Measurements from ENCODE around the gene FERMT1. TPM values are rescaled to one million over a fixed set of nuclear protein-coding genes. Genes with fewer than 3 reads are reported as not detected.

FERMT1 gene
- under 1 TPM; 0.22 to 0.26 TPM for total RNA-seq
- not detected for polyA plus RNA-seq

DNA sequence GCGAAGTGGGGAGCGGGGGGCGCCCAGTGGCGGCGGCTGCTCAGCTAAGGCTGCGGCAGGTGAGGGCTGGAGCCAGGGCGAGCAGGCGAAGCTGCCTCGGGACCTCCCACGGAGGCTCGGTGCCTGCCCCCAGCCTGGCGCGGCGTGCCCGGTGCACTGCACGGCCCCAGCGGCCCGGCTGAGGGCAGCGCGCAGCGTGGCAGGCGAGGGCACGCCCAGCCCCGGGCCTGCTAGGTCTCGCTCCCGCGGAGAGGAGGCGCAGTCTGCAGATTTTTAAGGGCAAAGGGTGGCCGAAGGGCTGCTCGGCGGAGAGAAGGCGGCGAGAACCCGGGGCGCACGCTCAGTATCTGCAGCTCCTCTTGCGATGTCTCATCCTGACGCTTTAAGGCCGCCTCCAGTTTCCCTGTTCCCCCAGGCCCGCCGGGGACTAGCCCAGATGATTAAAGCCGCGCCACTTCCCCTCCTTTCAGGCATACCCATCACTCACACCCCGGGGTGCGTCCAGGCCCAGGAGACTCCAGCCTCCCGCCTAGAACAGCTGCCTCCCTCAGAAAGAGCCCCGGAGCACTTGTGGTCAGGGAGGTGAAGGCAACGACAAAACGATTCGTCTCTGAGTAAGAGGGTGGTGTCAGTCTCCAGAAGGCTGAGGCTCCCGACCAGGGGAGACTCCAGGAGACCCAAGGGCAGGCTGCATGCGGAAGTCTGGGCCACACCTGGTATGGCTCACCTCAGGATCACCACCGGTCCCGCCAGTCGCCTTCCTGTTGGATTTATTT is at the start of gene FERMT1:
Gene FERMT1 (minus strand): TSS at position 158 of the 776 bp plus-strand sequence. CDS start 3,476 bp downstream, outside the sequence.
- peaks cover 39 to 64% of the 10 kb centered on the region in 2 donors for H3K27me3 Mint-ChIP-seq
- DNase-seq = no peak
- ChIA-PET POLR2A (no interaction called here), CTCF (no interaction called here)
- no peaks in the 10 kb centered on the region for H3K36me3 ChIP-seq (ENCODE audit: insufficient read depth, low read length)
- H3K36me3 Mint-ChIP-seq = no peaks in the 10 kb centered on the region
- H3K9me3 Mint-ChIP-seq = no peaks in the 10 kb centered on the region
- H3K27ac ChIP-seq (ENCODE audit: low read depth, low read length) = no peak within 1 kb of the TSS
- H3K4me3 ChIP-seq (ENCODE audit: low read length) = no peak within 1 kb of the TSS
- peaks cover 16% of the 10 kb centered on the region for H3K27me3 ChIP-seq (ENCODE audit: insufficient read depth, low read length, poor library complexity, severe bottlenecking)
- H3K9me3 ChIP-seq (ENCODE audit: low read length) = no peaks in the 10 kb centered on the region
- H3K4me3 Mint-ChIP-seq = peak within 1 kb of the TSS in 4 of 7 donors; percentile 2 to 56 (median 28)
- peaks cover 5 to 12% (median 6%) of the 10 kb centered on the region in 3 donors for H3K4me1 Mint-ChIP-seq
- H3K27ac Mint-ChIP-seq = no peak within 1 kb of the TSS
- H3K4me1 ChIP-seq (ENCODE audit: insufficient read depth, low read length) = no peaks in the 10 kb centered on the region

GRCh38 chr20:6169251-6169650 is 46.4 kb upstream of the FERMT1 start:
- Histone ChIP-seq H3K27ac (ENCODE audit: low read depth, low read length) (no peak overlapping the region), H3K27me3 (ENCODE audit: insufficient read depth, low read length, poor library complexity, severe bottlenecking) (no peaks in the 10 kb centered on the region), H3K4me1 (ENCODE audit: insufficient read depth, low read length) (no peaks in the 10 kb centered on the region), H3K36me3 (ENCODE audit: insufficient read depth, low read length) (no peaks in the 10 kb centered on the region), H3K4me3 (ENCODE audit: low read length) (no peak overlapping the region), H3K9me3 (ENCODE audit: low read length) (no peaks in the 10 kb centered on the region)
- CTCF ChIA-PET = no interaction called here
- Mint-ChIP-seq H3K4me1 (no peaks in the 10 kb centered on the region), H3K4me3 (no peak overlapping the region), H3K36me3 (no peaks in the 10 kb centered on the region), H3K27me3 (peaks cover 4 to 9% of the 10 kb centered on the region in 2 donors), H3K9me3 (peaks cover 3 to 8% (median 4%) of the 10 kb centered on the region in 5 donors), H3K27ac (no peak overlapping the region)
- no peak for DNase-seq
- POLR2A ChIA-PET = no interaction called here

DNA sequence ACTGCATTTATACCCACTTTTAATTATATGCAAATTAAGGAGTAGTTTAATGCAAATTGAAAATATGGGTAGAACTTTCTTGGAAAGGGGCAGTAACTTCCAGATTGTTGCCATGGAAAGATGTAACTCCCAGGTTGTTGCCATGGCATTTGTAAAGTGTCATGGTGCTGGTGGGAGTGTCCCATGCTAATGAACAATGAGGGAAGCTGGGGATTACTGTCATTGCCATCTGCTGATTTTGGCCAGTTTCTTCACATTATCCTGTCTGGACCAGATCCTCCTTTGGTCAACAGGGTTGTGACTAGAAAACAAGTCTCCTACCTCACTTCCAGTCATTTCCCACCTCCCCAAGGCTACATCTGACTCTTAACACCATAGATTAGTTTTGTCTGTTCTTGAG is 45.4 kb upstream of the FERMT1 start:
- H3K9me3 ChIP-seq (ENCODE audit: low read length) = no peaks in the 10 kb centered on the region
- ChIA-PET POLR2A (no interaction called here), CTCF (no interaction called here)
- no peaks in the 10 kb centered on the region for H3K36me3 ChIP-seq (ENCODE audit: insufficient read depth, low read length)
- Mint-ChIP-seq H3K27me3 (peaks cover 9 to 10% of the 10 kb centered on the region in 2 donors), H3K27ac (no peak overlapping the region), H3K9me3 (peaks cover 3 to 8% (median 4%) of the 10 kb centered on the region in 5 donors), H3K4me3 (no peak overlapping the region), H3K36me3 (no peaks in the 10 kb centered on the region), H3K4me1 (no peaks in the 10 kb centered on the region)
- H3K4me1 ChIP-seq (ENCODE audit: insufficient read depth, low read length) = no peaks in the 10 kb centered on the region
- no peak overlapping the region for H3K27ac ChIP-seq (ENCODE audit: low read depth, low read length)
- DNase-seq = no peak
- no peak overlapping the region for H3K4me3 ChIP-seq (ENCODE audit: low read length)
- no peaks in the 10 kb centered on the region for H3K27me3 ChIP-seq (ENCODE audit: insufficient read depth, low read length, poor library complexity, severe bottlenecking)

DNA sequence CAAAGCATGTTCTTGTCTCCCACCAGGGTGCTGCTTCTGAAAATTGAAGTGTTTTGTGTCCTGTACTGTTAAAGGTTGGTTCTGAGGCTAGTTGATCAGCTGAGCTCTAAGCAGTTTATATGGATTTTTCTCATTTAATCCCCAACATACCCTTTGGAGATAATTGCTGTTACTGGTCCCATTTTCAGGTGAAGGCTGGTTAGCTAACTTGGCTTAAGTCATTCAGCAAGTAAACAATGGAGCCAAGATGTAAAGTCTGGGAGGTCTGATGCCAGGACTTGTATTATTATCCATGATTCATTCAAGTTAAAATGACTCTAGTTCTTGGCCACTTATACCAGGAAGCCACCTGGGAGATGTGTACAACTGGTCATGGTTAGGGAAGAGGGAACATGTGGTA is 42.5 kb upstream of the FERMT1 start:
- H3K36me3 ChIP-seq (ENCODE audit: insufficient read depth, low read length) = no peaks in the 10 kb centered on the region
- Mint-ChIP-seq H3K4me3 (no peak overlapping the region), H3K27ac (no peak overlapping the region), H3K4me1 (no peaks in the 10 kb centered on the region), H3K9me3 (peaks cover 0 to 5% (median 2%) of the 10 kb centered on the region in 5 donors), H3K27me3 (peaks cover 8 to 24% of the 10 kb centered on the region in 2 donors), H3K36me3 (no peaks in the 10 kb centered on the region)
- DNase-seq = no peak
- no peaks in the 10 kb centered on the region for H3K4me1 ChIP-seq (ENCODE audit: insufficient read depth, low read length)
- no peaks in the 10 kb centered on the region for H3K27me3 ChIP-seq (ENCODE audit: insufficient read depth, low read length, poor library complexity, severe bottlenecking)
- ChIA-PET CTCF (no interaction called here), POLR2A (no interaction called here)
- no peak overlapping the region for H3K4me3 ChIP-seq (ENCODE audit: low read length)
- H3K9me3 ChIP-seq (ENCODE audit: low read length) = no peaks in the 10 kb centered on the region
- no peak overlapping the region for H3K27ac ChIP-seq (ENCODE audit: low read depth, low read length)

- no peak for DNase-seq
- Histone ChIP-seq H3K27me3 (ENCODE audit: insufficient read depth, low read length, poor library complexity, severe bottlenecking) (no peaks in the 10 kb centered on the region), H3K27ac (ENCODE audit: low read depth, low read length) (no peak overlapping the region), H3K4me1 (ENCODE audit: insufficient read depth, low read length) (no peaks in the 10 kb centered on the region), H3K4me3 (ENCODE audit: low read length) (no peak overlapping the region), H3K36me3 (ENCODE audit: insufficient read depth, low read length) (no peaks in the 10 kb centered on the region), H3K9me3 (ENCODE audit: low read length) (no peaks in the 10 kb centered on the region)
- Mint-ChIP-seq H3K27me3 (peaks cover 8 to 27% of the 10 kb centered on the region in 2 donors), H3K27ac (no peak overlapping the region), H3K4me3 (no peak overlapping the region), H3K9me3 (peaks cover 0 to 4% (median 2%) of the 10 kb centered on the region in 5 donors), H3K4me1 (no peaks in the 10 kb centered on the region), H3K36me3 (no peaks in the 10 kb centered on the region)
- POLR2A ChIA-PET = no interaction called here
- CTCF ChIA-PET = no interaction called here
Measured at GRCh38 chr20:6164421-6165341, 41.9 kb upstream of the FERMT1 start.

GRCh38 chr20:6160736-6161135 is 37.9 kb upstream of the FERMT1 start:
- Mint-ChIP-seq H3K36me3 (no peaks in the 10 kb centered on the region), H3K4me3 (no peak overlapping the region), H3K4me1 (no peaks in the 10 kb centered on the region), H3K9me3 (peaks cover 7 to 19% (median 18%) of the 10 kb centered on the region in 5 donors), H3K27me3 (peaks cover 7 to 36% of the 10 kb centered on the region in 2 donors), H3K27ac (no peak overlapping the region)
- no peaks in the 10 kb centered on the region for H3K9me3 ChIP-seq (ENCODE audit: low read length)
- H3K4me1 ChIP-seq (ENCODE audit: insufficient read depth, low read length) = no peaks in the 10 kb centered on the region
- no peaks in the 10 kb centered on the region for H3K27me3 ChIP-seq (ENCODE audit: insufficient read depth, low read length, poor library complexity, severe bottlenecking)
- H3K27ac ChIP-seq (ENCODE audit: low read depth, low read length) = no peak overlapping the region
- H3K4me3 ChIP-seq (ENCODE audit: low read length) = no peak overlapping the region
- H3K36me3 ChIP-seq (ENCODE audit: insufficient read depth, low read length) = no peaks in the 10 kb centered on the region
- ChIA-PET POLR2A (no interaction called here), CTCF (no interaction called here)
- DNase-seq = no peak

DNA sequence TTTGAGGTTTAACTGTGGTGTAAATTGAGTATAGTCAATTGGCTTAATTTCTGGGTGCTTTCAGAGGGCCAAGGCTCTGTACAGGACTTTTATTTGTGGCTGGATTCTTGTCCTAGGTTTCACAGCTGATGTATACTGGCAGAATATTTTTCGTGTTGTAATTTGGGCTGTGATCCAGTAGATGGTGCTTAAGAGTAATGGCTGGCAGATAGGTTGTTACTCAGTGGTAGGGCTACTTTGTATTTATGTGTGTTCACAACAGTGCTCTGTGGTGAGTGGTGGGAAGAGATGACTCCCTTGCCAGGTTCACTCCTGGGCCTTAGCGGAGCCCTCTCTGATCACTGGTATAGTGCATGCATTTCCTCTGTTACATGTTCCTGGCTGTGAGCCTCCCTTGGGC is 34.5 kb upstream of the FERMT1 start:
- ChIA-PET CTCF (no interaction called here), POLR2A (no interaction called here)

DNA sequence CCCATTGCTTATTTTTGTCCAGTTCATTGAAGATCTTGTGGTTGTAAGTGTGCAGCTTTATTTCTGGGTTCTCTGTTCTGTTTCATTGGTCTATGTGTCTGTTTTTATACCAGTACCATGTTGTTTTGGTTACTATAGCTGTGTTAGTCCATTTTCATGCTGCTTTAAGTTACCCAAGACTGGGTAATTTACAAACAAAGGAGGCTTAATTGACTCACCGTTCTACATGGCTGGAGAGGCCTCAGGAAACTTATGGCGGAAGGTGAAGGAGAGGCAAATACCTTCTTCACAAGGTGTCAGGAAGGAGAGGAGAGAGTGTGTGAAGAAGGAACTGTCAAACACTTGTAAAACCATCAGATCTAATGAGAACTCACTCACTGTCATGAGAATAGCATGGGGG is 29.9 kb upstream of the FERMT1 start:
- H3K27me3 ChIP-seq (ENCODE audit: insufficient read depth, low read length, poor library complexity, severe bottlenecking) = peaks cover 6% of the 10 kb centered on the region
- no peak overlapping the region for H3K4me3 Mint-ChIP-seq
- H3K27ac ChIP-seq (ENCODE audit: low read depth, low read length) = no peak overlapping the region
- no peaks in the 10 kb centered on the region for H3K9me3 ChIP-seq (ENCODE audit: low read length)
- CTCF ChIA-PET = no interaction called here
- H3K4me1 ChIP-seq (ENCODE audit: insufficient read depth, low read length) = no peaks in the 10 kb centered on the region
- H3K36me3 Mint-ChIP-seq = no peaks in the 10 kb centered on the region
- no peaks in the 10 kb centered on the region for H3K4me1 Mint-ChIP-seq
- no peak overlapping the region for H3K27ac Mint-ChIP-seq
- H3K27me3 Mint-ChIP-seq = peaks cover 7 to 32% of the 10 kb centered on the region in 2 donors
- no peaks in the 10 kb centered on the region for H3K36me3 ChIP-seq (ENCODE audit: insufficient read depth, low read length)
- peaks cover 7 to 20% (median 18%) of the 10 kb centered on the region in 5 donors for H3K9me3 Mint-ChIP-seq
- POLR2A ChIA-PET = no interaction called here
- no peak for DNase-seq
- H3K4me3 ChIP-seq (ENCODE audit: low read length) = no peak overlapping the region

More for the DNA sequence above, 34.5 kb upstream of the FERMT1 start:
- H3K4me1 ChIP-seq (ENCODE audit: insufficient read depth, low read length) = no peaks in the 10 kb centered on the region
- H3K27me3 ChIP-seq (ENCODE audit: insufficient read depth, low read length, poor library complexity, severe bottlenecking) = peaks cover 6% of the 10 kb centered on the region
- Mint-ChIP-seq H3K9me3 (peaks cover 7 to 24% (median 21%) of the 10 kb centered on the region in 5 donors), H3K4me3 (no peak overlapping the region), H3K27ac (no peak overlapping the region), H3K4me1 (no peaks in the 10 kb centered on the region), H3K27me3 (peaks cover 4 to 37% of the 10 kb centered on the region in 2 donors), H3K36me3 (no peaks in the 10 kb centered on the region)
- H3K27ac ChIP-seq (ENCODE audit: low read depth, low read length) = no peak overlapping the region
- H3K9me3 ChIP-seq (ENCODE audit: low read length) = no peaks in the 10 kb centered on the region
- no peak for DNase-seq
- no peak overlapping the region for H3K4me3 ChIP-seq (ENCODE audit: low read length)
- H3K36me3 ChIP-seq (ENCODE audit: insufficient read depth, low read length) = no peaks in the 10 kb centered on the region
